ENCODE data around the gene OR2S2.

- TF ChIP-seq TAF1 (IDR thresholded peaks at IDR 0.05; ENCODE audit: low read depth, low read length): no peak
- no peak for TF ChIP-seq CTCF (IDR thresholded peaks at IDR 0.05; ENCODE audit: control extremely low read depth in 1 of 3, insufficient read depth in 1 of 3, low read depth in 1 of 3, low read length in 3 of 3)
Observed at GRCh38 chr9:35996358-35996970, 38.5 kb upstream of the OR2S2 start.

Measured in H1 (cell line).